CD14-positive monocyte (primary cell): ENCODE results near the gene ARL17A. TPM values are rescaled to one million over a fixed set of nuclear protein-coding genes. Genes with fewer than 3 reads are reported as not detected.
"Not testable (repeated sequence)": the region's sequence is repeated elsewhere in the genome, so short reads cannot be mapped to it uniquely, and the experiment has no call there.

ENCODE experiments used
- DNase-seq, 3 donors: peaks; one replicate each; pipeline ENCODE4 v3.0.0-alpha.2; 2011 to 2022
- H2AFZ ChIP-seq: 2 replicates; pipeline ENCODE4 v1.6.0; 2012; ENCODE audit warnings: mild to moderate bottlenecking, low read depth, low read length, inconsistent platforms; ENCODE audit not compliant: insufficient read depth, poor library complexity, severe bottlenecking
- H3K27ac ChIP-seq, 2 donors: 1 replicate in 1 of 2; 2 replicates in 1 of 2; pipeline ENCODE4 v1.5.1; 2012 to 2013; ENCODE audit warnings: low read length in 2 of 2, control low read depth in 1 of 2, inconsistent platforms in 1 of 2, low read depth in 1 of 2, mild to moderate bottlenecking in 1 of 2
- H3K27me3 ChIP-seq, 2 donors: one replicate each; pipeline versions ENCODE4 v1.6.0 to v1.6.1; 2011 to 2013; ENCODE audit warnings: low read length in 2 of 2; ENCODE audit not compliant: control insufficient read depth in 2 of 2, insufficient read depth in 2 of 2
- H3K36me3 ChIP-seq, 2 donors: replicated peaks in 1 of 2; 1 replicate in 1 of 2; 2 replicates in 1 of 2; pipeline versions ENCODE4 v1.5.1 to v1.6.1; 2012 to 2013; ENCODE audit warnings: low read length in 2 of 2, control low read depth in 1 of 2, inconsistent platforms in 1 of 2, mild to moderate bottlenecking in 1 of 2; ENCODE audit not compliant: insufficient read depth in 2 of 2, control insufficient read depth in 1 of 2
- H3K4me1 ChIP-seq, 2 donors: 1 replicate in 1 of 2; 2 replicates in 1 of 2; pipeline versions ENCODE4 v1.5.1 to v1.6.1; 2012 to 2013; ENCODE audit warnings: low read length in 2 of 2, control low read depth in 1 of 2, inconsistent platforms in 1 of 2, mild to moderate bottlenecking in 1 of 2, moderate library complexity in 1 of 2; ENCODE audit not compliant: insufficient read depth in 2 of 2, control insufficient read depth in 1 of 2
- H3K4me2 ChIP-seq: replicated peaks from 2 replicates; pipeline ENCODE3; 2012; ENCODE audit warnings: low read length, moderate library complexity, mild to moderate bottlenecking; ENCODE audit not compliant: poor library complexity, severe bottlenecking; ENCODE audit errors: extremely low read depth
- H3K4me3 ChIP-seq, 3 experiments: fragments of 200-600 bp in 1 of 3; sonication (generic) in 1 of 3; replicated peaks in 1 of 3; 1 replicate in 2 of 3; 2 replicates in 1 of 3; pipeline ENCODE4 v1.5.1; 2011 to 2013; ENCODE audit warnings: low read length in 3 of 3, mild to moderate bottlenecking in 3 of 3, control low read depth in 2 of 3, low read depth in 2 of 3, inconsistent platforms in 1 of 3, moderate library complexity in 1 of 3
- H3K79me2 ChIP-seq: 2 replicates; pipeline ENCODE4 v1.6.0; 2012; ENCODE audit warnings: mild to moderate bottlenecking, control low read depth, inconsistent platforms, low read length, moderate library complexity; ENCODE audit not compliant: insufficient read depth
- H3K9ac ChIP-seq: 2 replicates; pipeline ENCODE4 v1.6.0; 2017; ENCODE audit warnings: low read length, mild to moderate bottlenecking; ENCODE audit not compliant: insufficient read depth, poor library complexity, severe bottlenecking
- H3K9me3 ChIP-seq, 2 donors: replicated peaks in 1 of 2; 1 replicate in 1 of 2; 2 replicates in 1 of 2; pipeline versions ENCODE4 v1.5.1 to v1.6.1; 2012 to 2013; ENCODE audit warnings: low read length in 2 of 2, control low read depth in 1 of 2; ENCODE audit not compliant: control insufficient read depth in 1 of 2, insufficient read depth in 1 of 2
- H4K20me1 ChIP-seq: 2 replicates; pipeline ENCODE4 v1.6.0; 2012; ENCODE audit warnings: mild to moderate bottlenecking, low read length, control low read depth, moderate library complexity; ENCODE audit not compliant: insufficient read depth
- H3K27ac Mint-ChIP-seq, 7 donors: one replicate each; pipeline ENCODE4 v1.8.0; 2020; ENCODE audit warnings: mild to moderate bottlenecking in 7 of 7, mixed read lengths in 7 of 7, moderate library complexity in 6 of 7, inconsistent platforms in 2 of 7
- H3K27me3 Mint-ChIP-seq, 3 donors: one replicate each; pipeline ENCODE4 v1.8.0; 2021 to 2022; ENCODE audit warnings: low read depth in 3 of 3, mild to moderate bottlenecking in 3 of 3, mixed read lengths in 3 of 3, moderate library complexity in 3 of 3, inconsistent platforms in 1 of 3
- H3K36me3 Mint-ChIP-seq, 2 donors: one replicate each; pipeline ENCODE4 v1.8.0; 2020; ENCODE audit warnings: mixed read lengths in 2 of 2, inconsistent platforms in 1 of 2, mild to moderate bottlenecking in 1 of 2
- H3K4me1 Mint-ChIP-seq: one replicate; pipeline ENCODE4 v1.8.0; 2020; ENCODE audit warnings: mild to moderate bottlenecking, mixed read lengths
- H3K4me3 Mint-ChIP-seq, 2 donors: one replicate each; pipeline ENCODE4 v1.8.0; 2020; ENCODE audit warnings: mild to moderate bottlenecking in 2 of 2, mixed read lengths in 2 of 2, moderate library complexity in 1 of 2
- H3K9me3 Mint-ChIP-seq, 7 donors: one replicate each; pipeline ENCODE4 v1.8.0; 2020 to 2022; ENCODE audit warnings: mixed read lengths in 7 of 7, mild to moderate bottlenecking in 6 of 7, moderate library complexity in 6 of 7, inconsistent platforms in 2 of 7
- WGBS: methylation state at CpG from one replicate; pipeline ENCODE4 v1.1.5; 2013; ENCODE audit warnings: missing lambda C conversion rate; ENCODE audit not compliant: insufficient coverage; 5-methylcytosine and 5-hydroxymethylcytosine counted together
- intact Hi-C, 2 donors: fragments of 100-400 bp; cut with micrococcal nuclease; formaldehyde crosslinking; loops; one replicate each; pipeline versions ENCODE4 v1.15.0 to v1.15.1; 2023
- polyA plus RNA-seq, 3 donors: library from polyadenylated mRNA; depleted of rRNA in 1 of 3; unstranded in 2 of 3; stranded (reverse) in 1 of 3; fragments of 300-500 nt in 2 of 3; fragments of >200 nt in 1 of 3; fragmentation: Illumina TruSeq in 2 of 3; gene quantifications; 1 replicate in 2 of 3; 2 replicates in 1 of 3; pipeline ENCODE4 v1.2.3, GENCODE V29; 2012 to 2021

Gene ARL17A
- polyA plus RNA-seq, 3 donors: 2.0 to 21.5 (median 2.9) TPM

GRCh38 chr17:46623790-46624189 is 44.3 kb upstream of the ARL17A start:
- H3K4me3 Mint-ChIP-seq, H3K9ac ChIP-seq, H3K27ac Mint-ChIP-seq, H2AFZ ChIP-seq, H3K79me2 ChIP-seq, H3K4me1 Mint-ChIP-seq, H3K27me3 ChIP-seq, H3K27me3 Mint-ChIP-seq, H3K27ac ChIP-seq, H3K36me3 ChIP-seq, H3K4me2 ChIP-seq, H3K36me3 Mint-ChIP-seq, H3K4me3 ChIP-seq, H3K4me1 ChIP-seq, DNase-seq, H3K9me3 ChIP-seq, H3K9me3 Mint-ChIP-seq, intact Hi-C loops, H4K20me1 ChIP-seq: not testable (repeated sequence)
- WGBS: no CpG with 5 or more reads among the region's 2 CpGs

- H3K9ac ChIP-seq, H3K36me3 Mint-ChIP-seq, H4K20me1 ChIP-seq, H3K4me3 ChIP-seq, H3K9me3 ChIP-seq, H3K27ac Mint-ChIP-seq, H3K4me1 ChIP-seq, DNase-seq, intact Hi-C loops, H2AFZ ChIP-seq, H3K27me3 Mint-ChIP-seq, H3K4me3 Mint-ChIP-seq, H3K36me3 ChIP-seq, H3K9me3 Mint-ChIP-seq, H3K4me2 ChIP-seq, H3K4me1 Mint-ChIP-seq, H3K27ac ChIP-seq, H3K79me2 ChIP-seq, H3K27me3 ChIP-seq: not testable (repeated sequence)
- no CpG with 5 or more reads among the region's 1 CpG for WGBS
These were observed 39.5 kb upstream of the ARL17A start for GRCh38 chr17:46618975-46619374.

DNA sequence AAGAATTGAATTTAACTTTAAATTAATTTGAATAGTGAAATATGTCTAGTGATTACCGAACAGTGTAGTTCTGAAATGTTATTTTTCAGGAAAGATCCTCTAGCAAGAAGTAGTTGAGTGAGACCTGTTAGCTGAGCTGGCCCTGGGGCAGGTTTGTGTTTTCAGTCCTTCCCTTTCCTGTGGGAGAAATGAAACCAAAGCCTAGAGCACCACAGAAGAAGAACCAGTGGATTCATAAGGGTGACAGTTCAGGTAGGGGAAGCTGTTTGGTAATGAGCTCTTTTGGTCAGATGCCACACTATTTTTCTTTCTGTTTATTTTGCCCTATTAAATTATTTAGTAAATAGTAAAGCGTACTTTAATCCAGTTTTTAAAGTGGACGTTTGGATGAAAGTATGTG is 37.6 kb upstream of the ARL17A start:
- H3K27me3 ChIP-seq, H3K27me3 Mint-ChIP-seq, H2AFZ ChIP-seq, H3K4me1 Mint-ChIP-seq, H3K9ac ChIP-seq, H3K4me3 Mint-ChIP-seq, H3K9me3 ChIP-seq, H3K27ac Mint-ChIP-seq, H3K9me3 Mint-ChIP-seq, H3K27ac ChIP-seq, H3K4me3 ChIP-seq, intact Hi-C loops, DNase-seq, H3K36me3 Mint-ChIP-seq, H3K79me2 ChIP-seq, H3K4me1 ChIP-seq, H4K20me1 ChIP-seq, H3K36me3 ChIP-seq, H3K4me2 ChIP-seq: not testable (repeated sequence)
- no CpG with 5 or more reads among the region's 3 CpGs for WGBS

GRCh38 chr17:46613876-46614275 is 34.4 kb upstream of the ARL17A start:
- DNase-seq, H3K9me3 ChIP-seq, H3K36me3 ChIP-seq, H2AFZ ChIP-seq, intact Hi-C loops, H3K79me2 ChIP-seq, H3K9ac ChIP-seq, H3K27ac Mint-ChIP-seq, H3K9me3 Mint-ChIP-seq, H4K20me1 ChIP-seq, H3K4me1 Mint-ChIP-seq, H3K4me3 Mint-ChIP-seq, H3K4me2 ChIP-seq, H3K27me3 Mint-ChIP-seq, H3K27me3 ChIP-seq, H3K27ac ChIP-seq, H3K4me3 ChIP-seq, H3K4me1 ChIP-seq, H3K36me3 Mint-ChIP-seq: not testable (repeated sequence)
- no CpG with 5 or more reads among the region's 1 CpG for WGBS
